ENCODE data around the gene HS3ST6. TPM values are rescaled to one million over a fixed set of nuclear protein-coding genes. Genes with fewer than 3 reads are reported as not detected.

The HS3ST6 gene
- total and polyA plus RNA-seq, 4 donors, result 0.40 to 5.9 (median 1.4) TPM

GRCh38 chr16:1946495-1947368 lies 28.5 kb upstream of the HS3ST6 start:
- TF ChIP-seq CTCF (IDR thresholded peaks at IDR 0.05; ENCODE audit: control extremely low read depth, extremely low read depth), result no peak
- 84 to 88% methylated on average over 38 of the region's 38 CpGs for WGBS, 2 donors
- Histone ChIP-seq H3K27ac (ENCODE audit: low read depth in 1 of 2, low read length in 1 of 2) (no peak overlapping the region), H3K36me3 (ENCODE audit: control insufficient read depth in 4 of 4, insufficient read depth in 4 of 4, low read length in 4 of 4) (no peaks in the 10 kb centered on the region), H3K4me3 (no peak overlapping the region), H3K4me1 (ENCODE audit: control insufficient read depth in 5 of 5, insufficient read depth in 5 of 5, low read length in 5 of 5) (peaks cover 0 to 10% (median 5%) of the 10 kb centered on the region in 5 donors), H3K27me3 (ENCODE audit: control insufficient read depth in 3 of 3, insufficient read depth in 3 of 3, low read length in 2 of 3) (no peaks in the 10 kb centered on the region), H3K9me3 (ENCODE audit: control insufficient read depth in 4 of 4, insufficient read depth in 3 of 4, low read length in 3 of 4) (no peaks in the 10 kb centered on the region), H3K9ac (ENCODE audit: insufficient read depth in 1 of 2, low read length in 2 of 2) (no peak overlapping the region)
- ATAC-seq (ENCODE audit: insufficient read depth, low FRiP score), result no peak
- DNase-seq, result no peak

GRCh38 chr16:1945559-1946391 lies 27.6 kb upstream of the HS3ST6 start:
- H3K9ac ChIP-seq (ENCODE audit: insufficient read depth in 1 of 2, low read length in 2 of 2), result no peak overlapping the region
- no peak for DNase-seq
- H3K36me3 ChIP-seq (ENCODE audit: control insufficient read depth in 4 of 4, insufficient read depth in 4 of 4, low read length in 4 of 4), result peaks cover 0 to 5% (median 0%) of the 10 kb centered on the region in 4 donors
- peaks cover 0 to 12% (median 7%) of the 10 kb centered on the region in 5 donors for H3K4me1 ChIP-seq (ENCODE audit: control insufficient read depth in 5 of 5, insufficient read depth in 5 of 5, low read length in 5 of 5)
- H3K27me3 ChIP-seq (ENCODE audit: control insufficient read depth in 3 of 3, insufficient read depth in 3 of 3, low read length in 2 of 3), result no peaks in the 10 kb centered on the region
- no peaks in the 10 kb centered on the region for H3K9me3 ChIP-seq (ENCODE audit: control insufficient read depth in 4 of 4, insufficient read depth in 3 of 4, low read length in 3 of 4)
- no peak overlapping the region for H3K27ac ChIP-seq (ENCODE audit: low read depth in 1 of 2, low read length in 1 of 2)
- TF ChIP-seq CTCF (IDR thresholded peaks at IDR 0.05; ENCODE audit: control extremely low read depth, extremely low read depth), result no peak
- 83 to 89% methylated on average over 19 of the region's 19 CpGs for WGBS, 2 donors
- no peak overlapping the region for H3K4me3 ChIP-seq
- ATAC-seq (ENCODE audit: insufficient read depth, low FRiP score), result no peak

GRCh38 chr16:1944612-1945199 lies 26.5 kb upstream of the HS3ST6 start:
- 91 to 97% methylated on average over 21 of the region's 21 CpGs for WGBS, 2 donors
- ATAC-seq (ENCODE audit: insufficient read depth, low FRiP score), result no peak
- TF ChIP-seq CTCF (IDR thresholded peaks at IDR 0.05; ENCODE audit: control extremely low read depth, extremely low read depth), result no peak

More at GRCh38 chr16:1944612-1945199, 26.5 kb upstream of the HS3ST6 start:
- no peak for DNase-seq
- Histone ChIP-seq H3K9ac (ENCODE audit: insufficient read depth in 1 of 2, low read length in 2 of 2) (no peak overlapping the region), H3K27me3 (ENCODE audit: control insufficient read depth in 3 of 3, insufficient read depth in 3 of 3, low read length in 2 of 3) (no peaks in the 10 kb centered on the region), H3K4me1 (ENCODE audit: control insufficient read depth in 5 of 5, insufficient read depth in 5 of 5, low read length in 5 of 5) (peaks cover 0 to 12% (median 7%) of the 10 kb centered on the region in 5 donors), H3K27ac (ENCODE audit: low read depth in 1 of 2, low read length in 1 of 2) (no peak overlapping the region), H3K9me3 (ENCODE audit: control insufficient read depth in 4 of 4, insufficient read depth in 3 of 4, low read length in 3 of 4) (no peaks in the 10 kb centered on the region), H3K36me3 (ENCODE audit: control insufficient read depth in 4 of 4, insufficient read depth in 4 of 4, low read length in 4 of 4) (peaks cover 0 to 11% (median 0%) of the 10 kb centered on the region in 4 donors), H3K4me3 (no peak overlapping the region)

All from lung (tissue), 12 donors.